ENCODE data around the gene NSD2.
A peak's percentile ranks its signal among the peaks of the same experiment; 100 is the strongest.

Gene NSD2

GRCh38 chr4:1973661-1974060 is 102.5 kb downstream of the NSD2 start:
- DNase-seq, result no peak

- DNase-seq, result no peak
These were observed 103.6 kb downstream of the NSD2 start for GRCh38 chr4:1974840-1975239.

GRCh38 chr4:1975391-1975801 is 104.2 kb downstream of the NSD2 start:
- no peak for DNase-seq

GRCh38 chr4:1975880-1976279 is 104.7 kb downstream of the NSD2 start:
- DNase-seq, result no peak

GRCh38 chr4:1976416-1977352 is 105.5 kb downstream of the NSD2 start:
- DNase-seq, result no peak

- peak; percentile 2 for DNase-seq
These were observed 107.0 kb downstream of the NSD2 start for GRCh38 chr4:1978226-1978625.

- DNase-seq, result peak; percentile 11
These were observed 107.7 kb downstream of the NSD2 start for GRCh38 chr4:1978741-1979476.

- peak; percentile 3 for DNase-seq
These were observed 108.4 kb downstream of the NSD2 start for GRCh38 chr4:1979477-1980196.

- no peak for DNase-seq
These were observed 109.4 kb downstream of the NSD2 start for GRCh38 chr4:1980561-1981041.

- no peak for DNase-seq
These were observed 110.3 kb downstream of the NSD2 start for GRCh38 chr4:1981251-1982058.

- DNase-seq, result no peak
These were observed 111.2 kb downstream of the NSD2 start for GRCh38 chr4:1982124-1983052.

GRCh38 chr4:1983053-1983845 is 112.1 kb downstream of the NSD2 start:
- DNase-seq, result no peak

GRCh38 chr4:1983846-1984405 is 112.7 kb downstream of the NSD2 start:
- DNase-seq, result no peak

- DNase-seq, result no peak
These were observed 113.4 kb downstream of the NSD2 start for GRCh38 chr4:1984406-1985191.

GRCh38 chr4:1985294-1985693 is 114.1 kb downstream of the NSD2 start:
- no peak for DNase-seq

- DNase-seq, result no peak
These were observed 114.8 kb downstream of the NSD2 start for GRCh38 chr4:1985780-1986577.

GRCh38 chr4:1986578-1987210 is 115.5 kb downstream of the NSD2 start:
- DNase-seq, result no peak

GRCh38 chr4:1987296-1987695 is 116.1 kb downstream of the NSD2 start:
- no peak for DNase-seq
